GM12878 (cell line): ENCODE results near the gene RASSF4. TPM values are rescaled to one million over a fixed set of nuclear protein-coding genes. Genes with fewer than 3 reads are reported as not detected.

Experiments used
- ATAC-seq: fragments of 200-7000 bp; cut with Tn5 transposase; 3 replicates; pipeline ENCODE4 v1.9.1; 2020; ENCODE audit warnings: mild to moderate bottlenecking, moderate library complexity
- BruUV-seq: library from RNA; stranded (reverse); fragments of 400-500 nt; replicated peaks from 2 replicates; lab custom pipeline; 2021; lab: Mats Ljungman, UMichigan
- CTCF ChIA-PET: fragments of 300-600 bp; sonication (Branson Sonifier 250); formaldehyde crosslinking; extraction: SDS; loops from one replicate; lab custom pipeline; 2021; ENCODE audit warnings: inconsistent platforms; lab: Yijun Ruan, JAX
- POLR2A ChIA-PET: fragments of 350-600 bp; formaldehyde crosslinking; extraction: SDS; loops from one replicate; lab custom pipeline; 2021; ENCODE audit warnings: inconsistent platforms; lab: Charles Lee
- RAD21 ChIA-PET: fragments of 300-600 bp; sonication (Branson Sonifier 250); formaldehyde crosslinking; loops from one replicate; lab custom pipeline; 2023; ENCODE audit warnings: antibody characterized with exemption; ENCODE audit not compliant: unreplicated experiment; lab: Charles Lee
- SMC1A ChIA-PET: fragments of 300-600 bp; sonication (Branson Sonifier 250); formaldehyde crosslinking; loops from one replicate; lab custom pipeline; 2023; ENCODE audit not compliant: unreplicated experiment, uncharacterized antibody; lab: Charles Lee
- DNase-seq: peaks from one replicate; pipeline ENCODE4 v3.0.0-alpha.2; 2011; ENCODE audit warnings: low read depth, low spot score
- FAIRE-seq: peaks from 3 replicates; lab custom pipeline; 2011; peaks lifted over from hg19 to GRCh38; lab: Jason Lieb, UNC
- H2AFZ ChIP-seq: 2 replicates; pipeline ENCODE4 v1.6.0; 2011; ENCODE audit warnings: low read depth, low read length, control low read depth; ENCODE audit not compliant: control insufficient read depth
- H3K27ac ChIP-seq: 2 replicates; pipeline ENCODE4 v1.5.1; 2011; ENCODE audit warnings: control low read depth; ENCODE audit not compliant: control insufficient read depth, insufficient read depth
- H3K27me3 ChIP-seq, 2 experiments: replicated peaks in 1 of 2; 2 replicates each; pipeline versions ENCODE4 v1.6.0 to v1.6.1; 2011; ENCODE audit warnings: low read length in 1 of 2; ENCODE audit not compliant: control insufficient read depth in 2 of 2, insufficient read depth in 2 of 2
- H3K36me3 ChIP-seq, 2 experiments: 2 replicates each; pipeline ENCODE4 v1.5.1; 2011; ENCODE audit warnings: low read length in 1 of 2; ENCODE audit not compliant: control insufficient read depth in 2 of 2, insufficient read depth in 2 of 2
- H3K4me1 ChIP-seq: 2 replicates; pipeline ENCODE4 v1.6.1; 2011; ENCODE audit warnings: mild to moderate bottlenecking, low read length, moderate library complexity, mixed read lengths; ENCODE audit not compliant: control insufficient read depth, insufficient read depth
- H3K4me2 ChIP-seq: 2 replicates; pipeline ENCODE4 v1.6.0; 2011; ENCODE audit warnings: control low read depth; ENCODE audit not compliant: control insufficient read depth, insufficient read depth
- H3K4me3 ChIP-seq: fragments of 200-600 bp; sonication (generic); 2 replicates; pipeline ENCODE4 v1.5.1; 2016
- H3K79me2 ChIP-seq: 2 replicates; pipeline ENCODE4 v1.6.0; 2011; ENCODE audit warnings: low read length; ENCODE audit not compliant: control insufficient read depth, insufficient read depth
- H3K9ac ChIP-seq: 2 replicates; pipeline ENCODE4 v1.8.0; 2011; ENCODE audit warnings: low read length, control low read depth, mixed read lengths; ENCODE audit not compliant: control insufficient read depth, insufficient read depth
- H3K9me3 ChIP-seq: replicated peaks from 3 replicates; pipeline ENCODE4 v1.5.1; 2011; ENCODE audit warnings: mild to moderate bottlenecking, low read length; ENCODE audit not compliant: control insufficient read depth, insufficient read depth
- H4K20me1 ChIP-seq: 2 replicates; pipeline ENCODE4 v1.6.0; 2011; ENCODE audit not compliant: control insufficient read depth, insufficient read depth
- CHD4 ChIP-seq: fragments of 200-600 bp; sonication (generic); IDR thresholded peaks from 2 replicates; pipeline ENCODE4 v1.6.1; 2016; ENCODE audit warnings: mild to moderate bottlenecking
- DPF2 ChIP-seq: fragments of 450-650 bp; IDR thresholded peaks from 2 replicates; pipeline ENCODE4 v1.6.1; 2017; ENCODE audit warnings: mild to moderate bottlenecking
- NFYB ChIP-seq: IDR thresholded peaks from 2 replicates; pipeline ENCODE4 v1.6.1; 2011; ENCODE audit warnings: low read depth, mild to moderate bottlenecking, low read length, improper control_type of control experiment, moderate library complexity; ENCODE audit not compliant: insufficient read depth
- RBBP5 ChIP-seq: fragments of 200-600 bp; sonication (generic); conservative IDR thresholded peaks from 2 replicates; pipeline ENCODE4 v1.6.1; 2016
- SP1 ChIP-seq: IDR thresholded peaks from one replicate; pipeline ENCODE4 v1.6.1; 2011; ENCODE audit warnings: low read depth, low read length
- SREBF1 ChIP-seq: IDR thresholded peaks from 2 replicates; pipeline ENCODE4 v1.6.1; 2012; ENCODE audit warnings: mild to moderate bottlenecking, low read length
- TAF1 ChIP-seq: IDR thresholded peaks from 2 replicates; pipeline ENCODE4 v1.6.1; 2011; ENCODE audit warnings: mild to moderate bottlenecking, low read depth, low read length, borderline replicate concordance
- WGBS: methylation state at CpG from one replicate; pipeline ENCODE4 v1.1.6; 2016; ENCODE audit warnings: low lambda C conversion rate; ENCODE audit not compliant: insufficient replicate concordance, insufficient coverage; ENCODE audit errors: missing lambda C conversion rate; 5-methylcytosine and 5-hydroxymethylcytosine counted together
- in situ Hi-C: fragments of 300-500 bp; cut with MboI; formaldehyde crosslinking; loops from 9 replicates; pipeline ENCODE4 v1.14.3; 2018; ENCODE audit warnings: mixed read lengths
- intact Hi-C: fragments of 100-400 bp; cut with micrococcal nuclease; formaldehyde crosslinking; loops from one replicate; pipeline ENCODE4 v1.14.2; 2022; ENCODE audit not compliant: unreplicated experiment
- polyA plus RNA-seq, 11 experiments: library from polyadenylated mRNA; depleted of rRNA in 4 of 11; unstranded in 6 of 11; stranded (reverse) in 5 of 11; fragments of >200 nt; fragmentation: Nextera tagmentation in 4 of 11; fragmentation: Illumina TruSeq in 1 of 11; extraction: Ambion mirVana in 4 of 11; extraction: Trizol in 1 of 11; gene quantifications; 1 replicate in 1 of 11; 2 replicates in 10 of 11; pipeline versions ENCODE4 v1.2.1 to v1.2.3, GENCODE V29; 2011 to 2016; ENCODE audit warnings: inconsistent platforms in 2 of 11, missing spikeins in 2 of 11, low read depth in 1 of 11
- total RNA-seq, 4 experiments: library from RNA; depleted of rRNA in 3 of 4; stranded (reverse); fragments of >200 nt in 3 of 4; fragmentation: Illumina TruSeq in 1 of 4; extraction: Trizol in 1 of 4; gene quantifications; 2 replicates each; pipeline versions ENCODE4 v1.2.1 to v1.2.3, GENCODE V29; 2013 to 2021
- TF ChIP-seq, protein P1 (sequence below): IDR thresholded peaks from 2 replicates; pipeline ENCODE4 v1.6.1; 2012; ENCODE audit warnings: improper control_type of control experiment, low read depth, low read length; ENCODE audit not compliant: insufficient replicate concordance
- TF ChIP-seq, protein P2 (sequence below): fragments of 450-650 bp; IDR thresholded peaks from 2 replicates; pipeline ENCODE4 v1.6.1; 2016; ENCODE audit warnings: mild to moderate bottlenecking
- TF ChIP-seq, protein P3 (sequence below): IDR thresholded peaks from 2 replicates; pipeline ENCODE4 v1.6.1; 2012; ENCODE audit warnings: mild to moderate bottlenecking, low read depth, low read length
- TF ChIP-seq, protein P4 (sequence below): IDR thresholded peaks from 2 replicates; pipeline ENCODE4 v1.6.1; 2012; ENCODE audit warnings: low read depth, low read length, improper control_type of control experiment

Gene RASSF4
- total and polyA plus RNA-seq, 10 of the 15 experiments (the other 5 are each of a cell fraction or from before 2014, with no cell fraction given): 3.7 to 71.1 (median 16.8) TPM

DNA sequence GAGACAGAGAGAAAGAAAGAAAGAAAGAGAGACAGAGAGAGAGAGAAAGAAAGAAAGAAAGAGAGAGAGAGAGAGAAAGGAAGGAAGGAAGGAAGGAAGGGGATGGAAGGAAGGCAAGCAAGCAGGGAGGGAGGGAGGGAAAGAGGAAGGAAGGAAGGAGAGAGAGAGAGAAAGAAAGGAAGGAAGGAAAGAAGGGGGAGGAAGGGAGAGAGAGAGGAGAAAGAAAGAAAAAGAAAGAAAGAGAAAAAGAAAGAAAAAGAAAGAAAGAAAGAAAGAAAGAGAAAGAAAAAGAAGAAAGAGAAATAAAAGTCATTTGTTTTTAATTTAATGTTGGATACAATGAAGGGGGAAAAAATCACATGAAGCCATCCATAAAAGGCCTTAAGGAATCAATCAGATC lies 4.6 kb upstream of the RASSF4 start (continued):
- TF ChIP-seq, protein P1, sequence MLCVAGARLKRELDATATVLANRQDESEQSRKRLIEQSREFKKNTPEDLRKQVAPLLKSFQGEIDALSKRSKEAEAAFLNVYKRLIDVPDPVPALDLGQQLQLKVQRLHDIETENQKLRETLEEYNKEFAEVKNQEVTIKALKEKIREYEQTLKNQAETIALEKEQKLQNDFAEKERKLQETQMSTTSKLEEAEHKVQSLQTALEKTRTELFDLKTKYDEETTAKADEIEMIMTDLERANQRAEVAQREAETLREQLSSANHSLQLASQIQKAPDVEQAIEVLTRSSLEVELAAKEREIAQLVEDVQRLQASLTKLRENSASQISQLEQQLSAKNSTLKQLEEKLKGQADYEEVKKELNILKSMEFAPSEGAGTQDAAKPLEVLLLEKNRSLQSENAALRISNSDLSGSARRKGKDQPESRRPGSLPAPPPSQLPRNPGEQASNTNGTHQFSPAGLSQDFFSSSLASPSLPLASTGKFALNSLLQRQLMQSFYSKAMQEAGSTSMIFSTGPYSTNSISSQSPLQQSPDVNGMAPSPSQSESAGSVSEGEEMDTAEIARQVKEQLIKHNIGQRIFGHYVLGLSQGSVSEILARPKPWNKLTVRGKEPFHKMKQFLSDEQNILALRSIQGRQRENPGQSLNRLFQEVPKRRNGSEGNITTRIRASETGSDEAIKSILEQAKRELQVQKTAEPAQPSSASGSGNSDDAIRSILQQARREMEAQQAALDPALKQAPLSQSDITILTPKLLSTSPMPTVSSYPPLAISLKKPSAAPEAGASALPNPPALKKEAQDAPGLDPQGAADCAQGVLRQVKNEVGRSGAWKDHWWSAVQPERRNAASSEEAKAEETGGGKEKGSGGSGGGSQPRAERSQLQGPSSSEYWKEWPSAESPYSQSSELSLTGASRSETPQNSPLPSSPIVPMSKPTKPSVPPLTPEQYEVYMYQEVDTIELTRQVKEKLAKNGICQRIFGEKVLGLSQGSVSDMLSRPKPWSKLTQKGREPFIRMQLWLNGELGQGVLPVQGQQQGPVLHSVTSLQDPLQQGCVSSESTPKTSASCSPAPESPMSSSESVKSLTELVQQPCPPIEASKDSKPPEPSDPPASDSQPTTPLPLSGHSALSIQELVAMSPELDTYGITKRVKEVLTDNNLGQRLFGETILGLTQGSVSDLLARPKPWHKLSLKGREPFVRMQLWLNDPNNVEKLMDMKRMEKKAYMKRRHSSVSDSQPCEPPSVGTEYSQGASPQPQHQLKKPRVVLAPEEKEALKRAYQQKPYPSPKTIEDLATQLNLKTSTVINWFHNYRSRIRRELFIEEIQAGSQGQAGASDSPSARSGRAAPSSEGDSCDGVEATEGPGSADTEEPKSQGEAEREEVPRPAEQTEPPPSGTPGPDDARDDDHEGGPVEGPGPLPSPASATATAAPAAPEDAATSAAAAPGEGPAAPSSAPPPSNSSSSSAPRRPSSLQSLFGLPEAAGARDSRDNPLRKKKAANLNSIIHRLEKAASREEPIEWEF: no peak
- TF ChIP-seq NFYB: no peak
- no peak for TF ChIP-seq TAF1

DNA sequence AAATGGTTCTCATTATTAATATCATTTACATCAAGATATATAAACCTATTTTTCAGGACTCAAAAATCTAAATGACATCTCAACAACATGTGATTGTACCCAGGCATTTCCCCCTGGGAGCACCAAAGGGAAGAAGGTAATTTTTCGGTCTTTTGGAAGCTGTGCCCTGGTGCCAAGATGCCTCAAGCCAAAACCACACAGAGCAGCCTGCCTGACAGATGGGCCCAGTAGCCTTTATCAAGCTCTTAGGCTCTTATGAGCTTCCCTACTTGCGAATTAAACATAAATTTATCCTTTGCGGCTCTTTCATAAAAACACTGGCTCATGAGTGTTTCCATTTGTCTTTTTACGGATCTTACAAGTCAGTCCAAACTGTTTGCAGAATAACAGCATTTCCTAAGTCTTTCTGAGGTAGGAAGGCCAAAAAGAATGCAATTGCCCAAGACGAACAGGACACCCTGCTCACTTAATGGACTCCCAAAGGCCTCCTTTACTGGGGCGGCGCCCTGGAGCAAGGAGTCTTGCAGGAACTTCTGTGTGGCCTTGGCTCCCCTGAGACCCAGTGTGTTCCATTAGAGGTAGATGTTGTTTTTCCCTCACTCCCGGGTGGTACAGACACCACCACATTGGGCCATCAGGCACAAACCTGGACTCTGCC lies 4.1 kb upstream of the RASSF4 start:
- ChIA-PET CTCF (no interaction called here), RAD21 (interaction anchor here (2.1 kb wide), 1 partner anchor 23 kb away, joined by 10 read pairs; no protein-coding TSS in a partner anchor), POLR2A (interaction anchor here (1.6 kb wide), 1 partner anchor 20 kb away, joined by 3 read pairs; no protein-coding TSS in a partner anchor), SMC1A (no interaction called here)
- no peak overlapping the region for H3K9ac ChIP-seq
- peaks cover 27% of the 10 kb centered on the region for H3K79me2 ChIP-seq
- no peaks in the 10 kb centered on the region for H3K9me3 ChIP-seq
- H3K36me3 ChIP-seq: no peaks in the 10 kb centered on the region
- peaks cover 12% of the 10 kb centered on the region for H3K4me1 ChIP-seq
- FAIRE-seq (no peak), DNase-seq (no peak), ATAC-seq (no peak)
- H2AFZ ChIP-seq: no peak overlapping the region
- no peaks in the 10 kb centered on the region for H3K27me3 ChIP-seq
- no peak overlapping the region for H3K4me2 ChIP-seq
- no peak overlapping the region for H3K4me3 ChIP-seq
- in situ Hi-C loops: loop anchor here (25.0 kb wide), 1 partner anchor 1793 kb away; no protein-coding TSS in a partner anchor
- H3K27ac ChIP-seq: no peak overlapping the region
- WGBS: 86% methylated on average over 8 of the region's 8 CpGs
- no peaks in the 10 kb centered on the region for H4K20me1 ChIP-seq
- intact Hi-C loops: no loop called here
- no TSS peak for BruUV-seq
- TF ChIP-seq SREBF1 (no peak), SP1 (no peak), DPF2 (no peak), RBBP5 (no peak), CHD4 (no peak)
- TF ChIP-seq, protein P2, sequence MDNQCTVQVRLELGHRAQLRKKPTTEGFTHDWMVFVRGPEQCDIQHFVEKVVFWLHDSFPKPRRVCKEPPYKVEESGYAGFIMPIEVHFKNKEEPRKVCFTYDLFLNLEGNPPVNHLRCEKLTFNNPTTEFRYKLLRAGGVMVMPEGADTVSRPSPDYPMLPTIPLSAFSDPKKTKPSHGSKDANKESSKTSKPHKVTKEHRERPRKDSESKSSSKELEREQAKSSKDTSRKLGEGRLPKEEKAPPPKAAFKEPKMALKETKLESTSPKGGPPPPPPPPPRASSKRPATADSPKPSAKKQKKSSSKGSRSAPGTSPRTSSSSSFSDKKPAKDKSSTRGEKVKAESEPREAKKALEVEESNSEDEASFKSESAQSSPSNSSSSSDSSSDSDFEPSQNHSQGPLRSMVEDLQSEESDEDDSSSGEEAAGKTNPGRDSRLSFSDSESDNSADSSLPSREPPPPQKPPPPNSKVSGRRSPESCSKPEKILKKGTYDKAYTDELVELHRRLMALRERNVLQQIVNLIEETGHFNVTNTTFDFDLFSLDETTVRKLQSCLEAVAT: no peak
- TF ChIP-seq, protein P3, sequence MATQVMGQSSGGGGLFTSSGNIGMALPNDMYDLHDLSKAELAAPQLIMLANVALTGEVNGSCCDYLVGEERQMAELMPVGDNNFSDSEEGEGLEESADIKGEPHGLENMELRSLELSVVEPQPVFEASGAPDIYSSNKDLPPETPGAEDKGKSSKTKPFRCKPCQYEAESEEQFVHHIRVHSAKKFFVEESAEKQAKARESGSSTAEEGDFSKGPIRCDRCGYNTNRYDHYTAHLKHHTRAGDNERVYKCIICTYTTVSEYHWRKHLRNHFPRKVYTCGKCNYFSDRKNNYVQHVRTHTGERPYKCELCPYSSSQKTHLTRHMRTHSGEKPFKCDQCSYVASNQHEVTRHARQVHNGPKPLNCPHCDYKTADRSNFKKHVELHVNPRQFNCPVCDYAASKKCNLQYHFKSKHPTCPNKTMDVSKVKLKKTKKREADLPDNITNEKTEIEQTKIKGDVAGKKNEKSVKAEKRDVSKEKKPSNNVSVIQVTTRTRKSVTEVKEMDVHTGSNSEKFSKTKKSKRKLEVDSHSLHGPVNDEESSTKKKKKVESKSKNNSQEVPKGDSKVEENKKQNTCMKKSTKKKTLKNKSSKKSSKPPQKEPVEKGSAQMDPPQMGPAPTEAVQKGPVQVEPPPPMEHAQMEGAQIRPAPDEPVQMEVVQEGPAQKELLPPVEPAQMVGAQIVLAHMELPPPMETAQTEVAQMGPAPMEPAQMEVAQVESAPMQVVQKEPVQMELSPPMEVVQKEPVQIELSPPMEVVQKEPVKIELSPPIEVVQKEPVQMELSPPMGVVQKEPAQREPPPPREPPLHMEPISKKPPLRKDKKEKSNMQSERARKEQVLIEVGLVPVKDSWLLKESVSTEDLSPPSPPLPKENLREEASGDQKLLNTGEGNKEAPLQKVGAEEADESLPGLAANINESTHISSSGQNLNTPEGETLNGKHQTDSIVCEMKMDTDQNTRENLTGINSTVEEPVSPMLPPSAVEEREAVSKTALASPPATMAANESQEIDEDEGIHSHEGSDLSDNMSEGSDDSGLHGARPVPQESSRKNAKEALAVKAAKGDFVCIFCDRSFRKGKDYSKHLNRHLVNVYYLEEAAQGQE: no peak
- TF ChIP-seq, protein P4, sequence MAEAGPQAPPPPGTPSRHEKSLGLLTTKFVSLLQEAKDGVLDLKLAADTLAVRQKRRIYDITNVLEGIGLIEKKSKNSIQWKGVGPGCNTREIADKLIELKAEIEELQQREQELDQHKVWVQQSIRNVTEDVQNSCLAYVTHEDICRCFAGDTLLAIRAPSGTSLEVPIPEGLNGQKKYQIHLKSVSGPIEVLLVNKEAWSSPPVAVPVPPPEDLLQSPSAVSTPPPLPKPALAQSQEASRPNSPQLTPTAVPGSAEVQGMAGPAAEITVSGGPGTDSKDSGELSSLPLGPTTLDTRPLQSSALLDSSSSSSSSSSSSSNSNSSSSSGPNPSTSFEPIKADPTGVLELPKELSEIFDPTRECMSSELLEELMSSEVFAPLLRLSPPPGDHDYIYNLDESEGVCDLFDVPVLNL: no peak
